HepG2 (cell line): Measurements from ENCODE around the gene SFXN1. TPM values are rescaled to one million over a fixed set of nuclear protein-coding genes. Genes with fewer than 3 reads are reported as not detected.

Source experiments
- ATAD3A ChIP-seq: sonication (generic); formaldehyde crosslinking; IDR thresholded peaks from 2 replicates; pipeline ENCODE4 v1.4.0; 2020; ENCODE audit warnings: missing genetic modification reagents
- ATF7-NPFF ChIP-seq: sonication (generic); formaldehyde crosslinking; IDR thresholded peaks from 2 replicates; pipeline ENCODE4 v1.8.1; 2023; ENCODE audit warnings: mild to moderate bottlenecking, low read depth, missing genetic modification reagents, moderate library complexity
- CCAR2 ChIP-seq: fragments of 200-400 bp; formaldehyde crosslinking; optimal IDR thresholded peaks from 2 replicates; pipeline ENCODE3; 2018; ENCODE audit warnings: low read depth, mild to moderate bottlenecking, low read length, moderate library complexity
- CSRNP2 ChIP-seq: sonication (generic); formaldehyde crosslinking; conservative IDR thresholded peaks from 2 replicates; pipeline ENCODE4 v1.8.0; 2022; ENCODE audit warnings: low read depth, missing genetic modification reagents
- CTCF ChIP-seq: sonication (generic); formaldehyde crosslinking; IDR thresholded peaks from 2 replicates; pipeline ENCODE4 v1.5.0; 2020; ENCODE audit warnings: mild to moderate bottlenecking, missing genetic modification reagents, moderate library complexity
- EP300 ChIP-seq, 3 experiments: sonication (generic) in 1 of 3; formaldehyde crosslinking in 1 of 3; IDR thresholded peaks; 2 replicates each; pipeline versions ENCODE4 v1.5.1 to v1.6.1; 2011 to 2020; ENCODE audit warnings: low read depth in 2 of 3, low read length in 2 of 3, borderline replicate concordance in 1 of 3, improper control_type of control experiment in 1 of 3, mild to moderate bottlenecking in 1 of 3, missing genetic modification reagents in 1 of 3, moderate library complexity in 1 of 3
- HHEX ChIP-seq: IDR thresholded peaks from 2 replicates; pipeline ENCODE4 v1.6.1; 2016; ENCODE audit warnings: control low read depth
- HIVEP1 ChIP-seq: sonication (generic); formaldehyde crosslinking; IDR thresholded peaks from 2 replicates; pipeline ENCODE4 v1.4.0; 2020; ENCODE audit warnings: mild to moderate bottlenecking, missing genetic modification reagents
- HNRNPLL ChIP-seq: fragments of 200-400 bp; formaldehyde crosslinking; IDR thresholded peaks from 2 replicates; pipeline ENCODE4 v1.6.1; 2017; ENCODE audit warnings: mild to moderate bottlenecking, low read depth, low read length; ENCODE audit not compliant: poor library complexity, severe bottlenecking
- HOXA3 ChIP-seq: sonication (generic); formaldehyde crosslinking; IDR thresholded peaks from 2 replicates; pipeline ENCODE4 v1.5.0; 2020; ENCODE audit warnings: missing genetic modification reagents
- JARID2 ChIP-seq: sonication (generic); formaldehyde crosslinking; IDR thresholded peaks from 2 replicates; pipeline ENCODE4 v1.8.1; 2023; ENCODE audit warnings: missing genetic modification reagents, inconsistent platforms; ENCODE audit not compliant: insufficient replicate concordance
- KDM5A ChIP-seq: fragments of 200-600 bp; sonication (generic); IDR thresholded peaks from 2 replicates; pipeline ENCODE4 v1.7.0; 2018; ENCODE audit warnings: antibody characterized with exemption, mild to moderate bottlenecking, low read length, borderline replicate concordance
- MED1 ChIP-seq: sonication (generic); formaldehyde crosslinking; IDR thresholded peaks from 2 replicates; pipeline ENCODE4 v1.4.0; 2020; ENCODE audit warnings: missing genetic modification reagents
- RCOR2 ChIP-seq: IDR thresholded peaks from 2 replicates; pipeline ENCODE4 v1.6.1; 2016; ENCODE audit warnings: missing biosample characterization, missing genetic modification reagents
- SIN3A ChIP-seq: IDR thresholded peaks from 2 replicates; pipeline ENCODE4 v1.6.1; 2011; ENCODE audit warnings: low read depth, mild to moderate bottlenecking, control low read depth, low read length, borderline replicate concordance
- SMAD9 ChIP-seq: sonication (generic); formaldehyde crosslinking; IDR thresholded peaks from 2 replicates; pipeline ENCODE4 v1.5.1; 2020; ENCODE audit warnings: mild to moderate bottlenecking, missing genetic modification reagents
- SNRNP70 ChIP-seq: fragments of 200-400 bp; formaldehyde crosslinking; IDR thresholded peaks from 2 replicates; pipeline ENCODE4 v1.6.1; 2017; ENCODE audit warnings: mild to moderate bottlenecking, low read depth, low read length, moderate library complexity
- SP2 ChIP-seq: sonication (generic); formaldehyde crosslinking; IDR thresholded peaks from 2 replicates; pipeline ENCODE4 v1.5.1; 2020; ENCODE audit warnings: mild to moderate bottlenecking, missing genetic modification reagents
- U2AF2 ChIP-seq: fragments of 200-400 bp; formaldehyde crosslinking; IDR thresholded peaks from 2 replicates; pipeline ENCODE4 v1.6.1; 2017; ENCODE audit warnings: low read depth, mild to moderate bottlenecking, low read length
- ZNF280B ChIP-seq: sonication (generic); formaldehyde crosslinking; IDR thresholded peaks from 2 replicates; pipeline ENCODE4 v1.5.0; 2020; ENCODE audit warnings: missing genetic modification reagents, mild to moderate bottlenecking, borderline replicate concordance
- ZNF34 ChIP-seq: sonication (generic); formaldehyde crosslinking; IDR thresholded peaks from 2 replicates; pipeline ENCODE4 v1.4.0; 2020; ENCODE audit warnings: mild to moderate bottlenecking, missing genetic modification reagents, borderline replicate concordance
- ZNF451 ChIP-seq: sonication (generic); formaldehyde crosslinking; IDR thresholded peaks from 2 replicates; pipeline ENCODE4 v1.5.0; 2020; ENCODE audit warnings: mild to moderate bottlenecking, missing genetic modification reagents
- ZNF629 ChIP-seq: sonication (generic); formaldehyde crosslinking; conservative IDR thresholded peaks from 2 replicates; pipeline ENCODE4 v1.5.0; 2020; ENCODE audit warnings: missing genetic modification reagents
- polyA plus RNA-seq, 8 experiments: library from polyadenylated mRNA; depleted of rRNA in 3 of 8; stranded (reverse) in 7 of 8; unstranded in 1 of 8; fragments of >200 nt; fragmentation: Illumina TruSeq in 4 of 8; extraction: Trizol in 4 of 8; gene quantifications; 2 replicates each; pipeline versions ENCODE4 v1.2.1 to v1.2.3, GENCODE V29; 2011 to 2016; ENCODE audit warnings: low read depth in 4 of 8, missing spikeins in 1 of 8, mixed read lengths in 1 of 8; ENCODE audit not compliant: insufficient read depth in 1 of 8
- total RNA-seq, 5 experiments: library from RNA; depleted of rRNA; stranded (reverse); fragments of >200 nt; fragmentation: Illumina TruSeq; extraction: Trizol; gene quantifications; 2 replicates each; pipeline ENCODE4 v1.2.3, GENCODE V29; 2016; ENCODE audit warnings: low read depth in 1 of 5
- TF ChIP-seq, protein P1 (sequence below): sonication (generic); formaldehyde crosslinking; IDR thresholded peaks from 2 replicates; pipeline ENCODE4 v1.8.0; 2022; ENCODE audit warnings: missing genetic modification reagents, mild to moderate bottlenecking, borderline replicate concordance

Gene SFXN1
- total and polyA plus RNA-seq, 2 of the 13 experiments (the other 11 are each of a cell fraction or from before 2014, with no cell fraction given) = 122 to 135 TPM

DNA sequence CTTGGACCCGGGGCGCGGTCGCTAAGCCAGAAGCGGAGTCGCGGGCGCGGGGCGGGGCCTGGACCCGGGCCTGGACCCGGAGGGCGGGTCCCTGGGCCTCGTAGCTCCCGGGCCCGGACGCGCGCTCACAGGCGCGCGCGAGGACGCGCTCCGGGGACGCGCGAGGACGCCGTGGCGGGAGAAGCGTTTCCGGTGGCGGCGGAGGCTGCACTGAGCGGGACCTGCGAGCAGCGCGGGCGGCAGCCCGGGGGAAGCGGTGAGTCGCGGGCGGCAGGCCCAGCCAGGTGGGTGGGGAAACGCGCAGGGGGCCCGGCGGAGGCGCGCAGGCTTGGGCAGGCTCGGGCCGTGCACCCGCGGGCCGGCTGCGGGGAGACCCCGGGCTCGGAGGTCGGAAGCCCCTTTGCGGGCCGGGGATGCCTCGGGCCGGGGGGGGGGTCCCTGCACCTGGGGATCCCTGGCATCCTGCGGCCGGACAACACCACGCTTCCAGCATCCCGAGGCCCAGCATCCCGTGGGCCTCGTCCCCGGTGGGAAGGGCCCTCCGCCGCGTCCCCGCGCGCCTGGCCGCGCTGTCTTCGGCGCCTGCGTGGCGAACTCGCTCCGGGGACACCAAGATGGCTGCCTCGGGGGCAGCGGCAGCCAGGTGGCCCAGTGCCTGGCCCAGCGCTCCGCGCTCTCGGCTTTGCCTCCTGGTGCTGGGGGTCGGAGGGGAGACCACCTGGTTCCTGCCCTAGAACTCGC is at the start of gene SFXN1 (continued):
- no peak for TF ChIP-seq HIVEP1 (CRISPR knock-in tag)
- peak; percentile 83 for TF ChIP-seq ATF7-NPFF (CRISPR knock-in tag)
- peak; percentile 76 for TF ChIP-seq KDM5A
- no peak for TF ChIP-seq CTCF
- TF ChIP-seq SIN3A = peak; percentile 38; the same call in 1 of the 2 replicates
- no peak for TF ChIP-seq CSRNP2 (CRISPR knock-in tag)
- TF ChIP-seq HNRNPLL = peak; percentile 58
- TF ChIP-seq SMAD9 (CRISPR knock-in tag) = no peak
- TF ChIP-seq EP300 (IDR thresholded peaks at IDR 0.05; ENCODE audit: low read depth in 2 of 2, low read length in 2 of 2) = no peak
- TF ChIP-seq EP300 (CRISPR knock-in tag; IDR thresholded peaks at IDR 0.05; ENCODE audit: borderline replicate concordance) = no peak
- no peak for TF ChIP-seq U2AF2
- no peak for TF ChIP-seq ATAD3A (CRISPR knock-in tag)
- no peak for TF ChIP-seq RCOR2 (CRISPR knock-in tag)
- no peak for TF ChIP-seq ZNF629 (CRISPR knock-in tag)
- TF ChIP-seq ZNF280B (CRISPR knock-in tag) = 0 out of 2 replicates have a peak, but pooled peaks have one; percentile 64
- no peak for TF ChIP-seq SNRNP70
- TF ChIP-seq MED1 (CRISPR knock-in tag) = no peak
- TF ChIP-seq HOXA3 (CRISPR knock-in tag) = peak; percentile 67; the same call in 1 of the 2 replicates
- no peak for TF ChIP-seq JARID2 (CRISPR knock-in tag)
- no peak for TF ChIP-seq HHEX (CRISPR knock-in tag)
- TF ChIP-seq ZNF451 (CRISPR knock-in tag) = peak; percentile 48; the same call in 1 of the 2 replicates
- TF ChIP-seq, protein P1, sequence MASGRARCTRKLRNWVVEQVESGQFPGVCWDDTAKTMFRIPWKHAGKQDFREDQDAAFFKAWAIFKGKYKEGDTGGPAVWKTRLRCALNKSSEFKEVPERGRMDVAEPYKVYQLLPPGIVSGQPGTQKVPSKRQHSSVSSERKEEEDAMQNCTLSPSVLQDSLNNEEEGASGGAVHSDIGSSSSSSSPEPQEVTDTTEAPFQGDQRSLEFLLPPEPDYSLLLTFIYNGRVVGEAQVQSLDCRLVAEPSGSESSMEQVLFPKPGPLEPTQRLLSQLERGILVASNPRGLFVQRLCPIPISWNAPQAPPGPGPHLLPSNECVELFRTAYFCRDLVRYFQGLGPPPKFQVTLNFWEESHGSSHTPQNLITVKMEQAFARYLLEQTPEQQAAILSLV (CRISPR knock-in tag) = peak; percentile 71; the same call in 1 of the 2 replicates
- TF ChIP-seq ZNF34 (CRISPR knock-in tag) = no peak
- no peak for TF ChIP-seq CCAR2
- TF ChIP-seq SP2 = no peak
